Measurements from ENCODE around the gene GLYATL3. TPM values are rescaled to one million over a fixed set of nuclear protein-coding genes. Genes with fewer than 3 reads are reported as not detected.

GLYATL3 gene
- total RNA-seq, 1 donor from 2014 or later: not detected

- Mint-ChIP-seq H3K27ac (no peak overlapping the region), H3K27me3 (peaks cover 3% of the 10 kb centered on the region), H3K4me3 (no peak overlapping the region), H3K36me3 (ENCODE audit: low read depth) (no peaks in the 10 kb centered on the region), H3K9me3 (no peaks in the 10 kb centered on the region), H3K4me1 (no peaks in the 10 kb centered on the region)
- DNase-seq: no peak
- no peak for TF ChIP-seq CTCF (IDR thresholded peaks at IDR 0.05)
- intact Hi-C loops (cut with micrococcal nuclease): no loop called here
- no peak for ATAC-seq (ENCODE audit: low read depth)
- POLR2A ChIA-PET: no interaction called here
- CTCF ChIA-PET: no interaction called here
Measured at GRCh38 chr6:49541210-49541724, 41.5 kb downstream of the GLYATL3 start.

- CTCF ChIA-PET: no interaction called here
- H3K36me3 Mint-ChIP-seq (ENCODE audit: low read depth): no peaks in the 10 kb centered on the region
- intact Hi-C loops (cut with micrococcal nuclease): no loop called here
- no peak for ATAC-seq (ENCODE audit: low read depth)
- POLR2A ChIA-PET: no interaction called here
- no peaks in the 10 kb centered on the region for H3K9me3 Mint-ChIP-seq
- no peak for DNase-seq
- no peaks in the 10 kb centered on the region for H3K4me1 Mint-ChIP-seq
- no peak for TF ChIP-seq CTCF (IDR thresholded peaks at IDR 0.05)
- H3K27ac Mint-ChIP-seq: no peak overlapping the region
- peaks cover 6% of the 10 kb centered on the region for H3K27me3 Mint-ChIP-seq
- no peak overlapping the region for H3K4me3 Mint-ChIP-seq
Measured at GRCh38 chr6:49541936-49542335, 42.2 kb downstream of the GLYATL3 start.

- no peak for TF ChIP-seq CTCF (IDR thresholded peaks at IDR 0.05)
- Mint-ChIP-seq H3K36me3 (ENCODE audit: low read depth) (no peaks in the 10 kb centered on the region), H3K4me1 (no peaks in the 10 kb centered on the region), H3K27ac (no peak overlapping the region), H3K9me3 (no peaks in the 10 kb centered on the region), H3K4me3 (no peak overlapping the region), H3K27me3 (peaks cover 9% of the 10 kb centered on the region)
- POLR2A ChIA-PET: no interaction called here
- ATAC-seq (ENCODE audit: low read depth) (no peak), DNase-seq (no peak)
- intact Hi-C loops (cut with micrococcal nuclease): no loop called here
- CTCF ChIA-PET: interaction anchor here (1.2 kb wide), 1 partner anchor 11 kb away, joined by 3 read pairs; no protein-coding TSS in a partner anchor
Measured at GRCh38 chr6:49543087-49543858, 43.5 kb downstream of the GLYATL3 start.

- H3K9me3 Mint-ChIP-seq: no peaks in the 10 kb centered on the region
- intact Hi-C loops (cut with micrococcal nuclease): no loop called here
- no peaks in the 10 kb centered on the region for H3K36me3 Mint-ChIP-seq (ENCODE audit: low read depth)
- no peak for DNase-seq
- ChIA-PET CTCF (no interaction called here), POLR2A (no interaction called here)
- peaks cover 29% of the 10 kb centered on the region for H3K27me3 Mint-ChIP-seq
- no peak for TF ChIP-seq CTCF (IDR thresholded peaks at IDR 0.05)
- peaks cover 12% of the 10 kb centered on the region for H3K4me1 Mint-ChIP-seq
- H3K4me3 Mint-ChIP-seq: no peak overlapping the region
- H3K27ac Mint-ChIP-seq: no peak overlapping the region
- ATAC-seq (ENCODE audit: low read depth): no peak
Measured at GRCh38 chr6:49546331-49546730, 46.6 kb downstream of the GLYATL3 start.

- Mint-ChIP-seq H3K4me3 (no peak overlapping the region), H3K27ac (no peak overlapping the region), H3K27me3 (peaks cover 42% of the 10 kb centered on the region), H3K4me1 (peaks cover 19% of the 10 kb centered on the region), H3K9me3 (no peaks in the 10 kb centered on the region), H3K36me3 (ENCODE audit: low read depth) (no peaks in the 10 kb centered on the region)
- intact Hi-C loops (cut with micrococcal nuclease): no loop called here
- ATAC-seq (ENCODE audit: low read depth) (no peak), DNase-seq (no peak)
- POLR2A ChIA-PET: interaction anchor here (0.7 kb wide), 1 partner anchor 140 kb away, joined by 3 read pairs; no protein-coding TSS in a partner anchor
- CTCF ChIA-PET: no interaction called here
- no peak for TF ChIP-seq CTCF (IDR thresholded peaks at IDR 0.05)
Measured at GRCh38 chr6:49548613-49549304, 49.0 kb downstream of the GLYATL3 start.

Measured in activated B cell treated with CpG ODN at 0.5 μM for 24 hours (primary cell).